ENCODE measurements around the gene MARCHF5. TPM values are rescaled to one million over a fixed set of nuclear protein-coding genes. Genes with fewer than 3 reads are reported as not detected.

MARCHF5 gene
- total RNA-seq, 1 experiment from 2014 or later = 66.2 TPM

DNA sequence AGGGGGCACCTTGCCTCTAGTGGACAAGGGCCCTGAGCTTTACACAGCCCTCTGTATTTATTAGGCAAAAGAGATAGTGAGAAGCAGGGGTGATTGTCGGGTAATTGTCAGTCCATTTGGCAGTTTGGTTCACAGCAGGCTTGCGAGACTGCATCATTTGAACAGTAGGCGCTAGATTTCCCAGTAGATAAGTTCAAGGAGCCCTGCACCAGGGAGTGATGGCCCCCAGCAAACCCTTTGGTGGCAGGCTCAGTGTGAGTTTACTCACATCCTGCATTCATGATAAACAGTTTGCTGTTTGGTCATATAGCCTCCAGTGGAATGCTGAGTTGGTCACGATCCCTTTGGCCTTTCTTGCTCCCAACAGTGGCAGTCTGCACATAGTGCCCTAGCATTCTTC, 59.4 kb downstream of the MARCHF5 start:
- CTCF ChIA-PET = no interaction called here
- H3K36me3 ChIP-seq (ENCODE audit: control insufficient read depth, insufficient read depth, low read length) = peaks cover 9% of the 10 kb centered on the region
- no peak overlapping the region for H3K27ac ChIP-seq (ENCODE audit: low read length)
- 0 out of 2 replicates have a peak, but pooled peaks have one; percentile 42 for ATAC-seq
- H3K4me1 ChIP-seq (ENCODE audit: control insufficient read depth, insufficient read depth, low read length) = no peaks in the 10 kb centered on the region
- H3K4me3 ChIP-seq (ENCODE audit: low read depth in 2 of 2, low read length in 2 of 2) = no peak overlapping the region
- intact Hi-C loops (cut with micrococcal nuclease; ENCODE audit: unreplicated experiment) = no loop called here
- H3K9me3 ChIP-seq (ENCODE audit: control insufficient read depth, insufficient read depth, low read depth, low read length) = no peaks in the 10 kb centered on the region
- no peak for DNase-seq (ENCODE audit: low read depth, low spot score)
- in situ Hi-C loops (cut with HindIII; ENCODE audit: low pct_unique_long_range_greater_than_20kb, low sequenced_read_pairs) = no loop called here
- no TSS peak for BruUV-seq (replicated peaks)
- POLR2A ChIA-PET = no interaction called here
- no peaks in the 10 kb centered on the region for H3K27me3 ChIP-seq (ENCODE audit: control insufficient read depth, insufficient read depth, low read length)
- TF ChIP-seq, protein P1, sequence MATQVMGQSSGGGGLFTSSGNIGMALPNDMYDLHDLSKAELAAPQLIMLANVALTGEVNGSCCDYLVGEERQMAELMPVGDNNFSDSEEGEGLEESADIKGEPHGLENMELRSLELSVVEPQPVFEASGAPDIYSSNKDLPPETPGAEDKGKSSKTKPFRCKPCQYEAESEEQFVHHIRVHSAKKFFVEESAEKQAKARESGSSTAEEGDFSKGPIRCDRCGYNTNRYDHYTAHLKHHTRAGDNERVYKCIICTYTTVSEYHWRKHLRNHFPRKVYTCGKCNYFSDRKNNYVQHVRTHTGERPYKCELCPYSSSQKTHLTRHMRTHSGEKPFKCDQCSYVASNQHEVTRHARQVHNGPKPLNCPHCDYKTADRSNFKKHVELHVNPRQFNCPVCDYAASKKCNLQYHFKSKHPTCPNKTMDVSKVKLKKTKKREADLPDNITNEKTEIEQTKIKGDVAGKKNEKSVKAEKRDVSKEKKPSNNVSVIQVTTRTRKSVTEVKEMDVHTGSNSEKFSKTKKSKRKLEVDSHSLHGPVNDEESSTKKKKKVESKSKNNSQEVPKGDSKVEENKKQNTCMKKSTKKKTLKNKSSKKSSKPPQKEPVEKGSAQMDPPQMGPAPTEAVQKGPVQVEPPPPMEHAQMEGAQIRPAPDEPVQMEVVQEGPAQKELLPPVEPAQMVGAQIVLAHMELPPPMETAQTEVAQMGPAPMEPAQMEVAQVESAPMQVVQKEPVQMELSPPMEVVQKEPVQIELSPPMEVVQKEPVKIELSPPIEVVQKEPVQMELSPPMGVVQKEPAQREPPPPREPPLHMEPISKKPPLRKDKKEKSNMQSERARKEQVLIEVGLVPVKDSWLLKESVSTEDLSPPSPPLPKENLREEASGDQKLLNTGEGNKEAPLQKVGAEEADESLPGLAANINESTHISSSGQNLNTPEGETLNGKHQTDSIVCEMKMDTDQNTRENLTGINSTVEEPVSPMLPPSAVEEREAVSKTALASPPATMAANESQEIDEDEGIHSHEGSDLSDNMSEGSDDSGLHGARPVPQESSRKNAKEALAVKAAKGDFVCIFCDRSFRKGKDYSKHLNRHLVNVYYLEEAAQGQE (IDR thresholded peaks at IDR 0.05; ENCODE audit: insufficient read depth in 1 of 2, low read depth in 2 of 2, low read length in 1 of 2) = no peak
- TF ChIP-seq TCF7L2 (IDR thresholded peaks at IDR 0.05; ENCODE audit: low read depth, low read length) (no peak), POLR2AphosphoS5 (IDR thresholded peaks at IDR 0.05; ENCODE audit: low read depth, low read length) (no peak), SIN3A (IDR thresholded peaks at IDR 0.05; ENCODE audit: borderline replicate concordance, insufficient read depth, low read depth, low read length) (no peak)
- TF ChIP-seq, protein P2, sequence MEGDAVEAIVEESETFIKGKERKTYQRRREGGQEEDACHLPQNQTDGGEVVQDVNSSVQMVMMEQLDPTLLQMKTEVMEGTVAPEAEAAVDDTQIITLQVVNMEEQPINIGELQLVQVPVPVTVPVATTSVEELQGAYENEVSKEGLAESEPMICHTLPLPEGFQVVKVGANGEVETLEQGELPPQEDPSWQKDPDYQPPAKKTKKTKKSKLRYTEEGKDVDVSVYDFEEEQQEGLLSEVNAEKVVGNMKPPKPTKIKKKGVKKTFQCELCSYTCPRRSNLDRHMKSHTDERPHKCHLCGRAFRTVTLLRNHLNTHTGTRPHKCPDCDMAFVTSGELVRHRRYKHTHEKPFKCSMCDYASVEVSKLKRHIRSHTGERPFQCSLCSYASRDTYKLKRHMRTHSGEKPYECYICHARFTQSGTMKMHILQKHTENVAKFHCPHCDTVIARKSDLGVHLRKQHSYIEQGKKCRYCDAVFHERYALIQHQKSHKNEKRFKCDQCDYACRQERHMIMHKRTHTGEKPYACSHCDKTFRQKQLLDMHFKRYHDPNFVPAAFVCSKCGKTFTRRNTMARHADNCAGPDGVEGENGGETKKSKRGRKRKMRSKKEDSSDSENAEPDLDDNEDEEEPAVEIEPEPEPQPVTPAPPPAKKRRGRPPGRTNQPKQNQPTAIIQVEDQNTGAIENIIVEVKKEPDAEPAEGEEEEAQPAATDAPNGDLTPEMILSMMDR (IDR thresholded peaks at IDR 0.05) = no peak

DNA sequence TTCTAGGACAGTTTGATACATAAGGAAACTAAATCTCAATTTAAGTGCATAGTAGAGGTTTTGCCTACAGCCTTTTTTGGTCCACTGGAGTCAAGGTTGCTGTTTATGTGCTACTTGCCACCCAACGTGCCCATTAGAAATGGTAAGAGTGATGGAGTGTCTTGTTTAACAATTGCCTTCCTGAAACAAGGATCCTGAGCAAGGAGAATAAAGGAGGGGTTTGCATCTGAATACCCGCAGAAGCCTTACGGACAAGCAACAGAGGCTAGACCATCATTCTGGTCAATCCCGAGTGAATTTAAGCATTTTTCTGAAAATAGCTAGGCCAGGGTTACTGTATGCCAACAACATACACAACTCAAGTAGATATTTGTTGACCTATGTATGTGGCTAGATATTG, 63.6 kb downstream of the MARCHF5 start:
- no peak overlapping the region for H3K4me3 ChIP-seq (ENCODE audit: low read depth in 2 of 2, low read length in 2 of 2)
- ATAC-seq = no peak
- H3K4me1 ChIP-seq (ENCODE audit: control insufficient read depth, insufficient read depth, low read length) = no peaks in the 10 kb centered on the region
- TF ChIP-seq, protein P2 (IDR thresholded peaks at IDR 0.05) = no peak
- TF ChIP-seq, protein P1 (IDR thresholded peaks at IDR 0.05; ENCODE audit: insufficient read depth in 1 of 2, low read depth in 2 of 2, low read length in 1 of 2) = no peak
- TF ChIP-seq TCF7L2 (IDR thresholded peaks at IDR 0.05; ENCODE audit: low read depth, low read length) = no peak
- no peak for TF ChIP-seq SIN3A (IDR thresholded peaks at IDR 0.05; ENCODE audit: borderline replicate concordance, insufficient read depth, low read depth, low read length)
- no peak for TF ChIP-seq POLR2AphosphoS5 (IDR thresholded peaks at IDR 0.05; ENCODE audit: low read depth, low read length)
- H3K36me3 ChIP-seq (ENCODE audit: control insufficient read depth, insufficient read depth, low read length) = peaks cover 9% of the 10 kb centered on the region
- no peaks in the 10 kb centered on the region for H3K9me3 ChIP-seq (ENCODE audit: control insufficient read depth, insufficient read depth, low read depth, low read length)
- DNase-seq (ENCODE audit: low read depth, low spot score) = no peak
- H3K27ac ChIP-seq (ENCODE audit: low read length) = no peak overlapping the region
- ChIA-PET POLR2A (no interaction called here), CTCF (no interaction called here)
- no TSS peak for BruUV-seq (replicated peaks)
- H3K27me3 ChIP-seq (ENCODE audit: control insufficient read depth, insufficient read depth, low read length) = no peaks in the 10 kb centered on the region
- intact Hi-C loops (cut with micrococcal nuclease; ENCODE audit: unreplicated experiment) = no loop called here
- in situ Hi-C loops (cut with HindIII; ENCODE audit: low pct_unique_long_range_greater_than_20kb, low sequenced_read_pairs) = no loop called here
